ENCODE measurements around the gene GLYR1. TPM values are rescaled to one million over a fixed set of nuclear protein-coding genes. Genes with fewer than 3 reads are reported as not detected.
A peak's percentile ranks its signal among the peaks of the same experiment; 100 is the strongest.

The GLYR1 gene
- total and polyA plus RNA-seq, 9 of the 15 experiments (the other 6 are each of a cell fraction or from before 2014, with no cell fraction given), result 6.7 to 99.2 (median 60.2) TPM

DNA sequence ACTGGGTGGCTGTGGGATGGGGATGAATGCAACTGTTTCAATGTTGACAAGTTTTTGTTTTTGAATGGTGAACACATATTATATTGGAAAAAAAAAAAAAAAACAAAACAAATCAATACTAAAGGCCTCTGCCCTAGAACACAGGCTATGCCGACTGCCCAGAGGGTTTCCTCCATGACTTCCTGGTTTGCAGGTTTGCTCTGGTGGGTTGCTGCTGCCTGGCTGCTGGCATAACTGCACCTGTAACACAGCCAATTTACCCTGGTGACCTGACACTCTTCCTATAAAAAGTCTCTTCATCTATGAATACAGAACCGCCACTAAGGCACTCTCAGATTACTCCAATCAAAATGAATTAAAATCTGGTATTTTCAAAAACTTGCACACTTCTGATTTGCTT, 10.4 kb downstream of the GLYR1 start:
- intact Hi-C loops (cut with micrococcal nuclease), result no loop called here

DNA sequence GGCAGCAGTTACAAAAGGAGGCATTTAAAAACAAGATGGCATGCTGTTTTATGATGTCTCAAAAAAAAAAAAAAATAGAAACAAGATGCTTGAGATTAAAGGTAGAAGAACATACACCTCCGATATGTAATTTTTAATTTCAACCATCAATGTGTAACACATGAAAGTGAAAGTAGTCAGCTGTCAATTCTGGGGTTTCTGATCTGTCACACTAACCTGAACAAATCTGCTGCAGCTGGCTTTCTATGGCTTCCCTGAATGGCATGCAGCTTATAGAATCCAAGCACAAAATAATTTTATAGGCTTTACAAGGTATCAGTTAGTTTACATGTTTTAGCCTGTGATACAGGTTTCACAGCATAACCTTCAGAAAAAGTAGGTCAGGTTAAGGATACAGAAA, 13.5 kb downstream of the GLYR1 start:
- POLR2A ChIA-PET, result interaction anchor here (0.7 to 2.8 kb wide), 5 partner anchors 9 to 95 kb away, joined by 3 to 11 read pairs (median 4); no protein-coding TSS in a partner anchor
- in situ Hi-C loops (cut with MboI), result no loop called here
- peaks cover 27% of the 10 kb centered on the region for H3K79me2 ChIP-seq (ENCODE audit: control insufficient read depth, insufficient read depth, low read length)
- peaks cover 90% of the 10 kb centered on the region for H3K36me3 ChIP-seq (ENCODE audit: control insufficient read depth, insufficient read depth, low read length)
- no peak for DNase-seq (ENCODE audit: extremely low read depth in 1 of 4, low spot score in 3 of 4)
- no peak overlapping the region for H3K4me2 ChIP-seq (ENCODE audit: insufficient read depth, low read length)
- CTCF ChIA-PET (ENCODE audit: low intra/inter-chr PET ratio), result no interaction called here
- H3K9me3 ChIP-seq (replicated peaks; ENCODE audit: control insufficient read depth, insufficient read depth, low read depth, low read length), result no peaks in the 10 kb centered on the region
- no TSS peak for BruUV-seq (replicated peaks)
- WGBS (ENCODE audit: insufficient coverage, low coverage, missing lambda C conversion rate), result 100% methylated on average over 1 of the region's 1 CpG
- no peak for ATAC-seq
- no peak overlapping the region for H2AFZ ChIP-seq (ENCODE audit: low read depth, low read length)
- intact Hi-C loops (cut with micrococcal nuclease), result no loop called here
- peaks cover 8% of the 10 kb centered on the region for H4K20me1 ChIP-seq (replicated peaks; ENCODE audit: control insufficient read depth, insufficient read depth, low read length)
- H3K9me1 ChIP-seq (ENCODE audit: control insufficient read depth, insufficient read depth, low read length), result no peaks in the 10 kb centered on the region
- no peak overlapping the region for H3K9ac ChIP-seq (ENCODE audit: insufficient read depth in 1 of 2, low read depth in 2 of 2, low read length in 2 of 2)
- H3K4me3 ChIP-seq, result no peak overlapping the region
- H3K4me1 ChIP-seq (replicated peaks in 1 of 2; ENCODE audit: control insufficient read depth in 2 of 2, insufficient read depth in 2 of 2, low read length in 2 of 2), result peaks cover 7 to 11% of the 10 kb centered on the region in 2 experiments; a peak in 4 of 5 replicates
- H3K27ac ChIP-seq (ENCODE audit: extremely low read depth, low read depth, low read length), result 0 out of 3 replicates have a peak overlapping the region, but pooled peaks have one; percentile 2
- TF ChIP-seq HDAC6 (IDR thresholded peaks at IDR 0.05; ENCODE audit: low read depth, low read length) (no peak), GATAD2A (IDR thresholded peaks at IDR 0.05) (no peak), NCOA1 (IDR thresholded peaks at IDR 0.05; ENCODE audit: low read depth) (no peak), L3MBTL2 (IDR thresholded peaks at IDR 0.05) (no peak), ZNF316 (IDR thresholded peaks at IDR 0.05) (no peak), ELF1 (tag; IDR thresholded peaks at IDR 0.05) (no peak), ZFP36 (IDR thresholded peaks at IDR 0.05; ENCODE audit: low read depth, low read length, partially characterized antibody) (no peak), ZNF561 (CRISPR knock-in tag; conservative IDR thresholded peaks at IDR 0.05) (no peak), MTA2 (IDR thresholded peaks at IDR 0.05; ENCODE audit: low read depth) (no peak), YBX1 (IDR thresholded peaks at IDR 0.05) (no peak), KLF13 (tag; IDR thresholded peaks at IDR 0.05; ENCODE audit: borderline replicate concordance, low read depth) (no peak), ETV5 (CRISPR knock-in tag; IDR thresholded peaks at IDR 0.05; ENCODE audit: low read depth) (no peak), ZNF507 (tag; conservative IDR thresholded peaks at IDR 0.05) (no peak)
- TF ChIP-seq, protein P1, sequence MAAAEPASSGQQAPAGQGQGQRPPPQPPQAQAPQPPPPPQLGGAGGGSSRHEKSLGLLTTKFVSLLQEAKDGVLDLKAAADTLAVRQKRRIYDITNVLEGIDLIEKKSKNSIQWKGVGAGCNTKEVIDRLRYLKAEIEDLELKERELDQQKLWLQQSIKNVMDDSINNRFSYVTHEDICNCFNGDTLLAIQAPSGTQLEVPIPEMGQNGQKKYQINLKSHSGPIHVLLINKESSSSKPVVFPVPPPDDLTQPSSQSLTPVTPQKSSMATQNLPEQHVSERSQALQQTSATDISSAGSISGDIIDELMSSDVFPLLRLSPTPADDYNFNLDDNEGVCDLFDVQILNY (CRISPR knock-in tag; IDR thresholded peaks at IDR 0.05), result no peak
- FAIRE-seq, result no peak
- H3K27me3 ChIP-seq (ENCODE audit: control insufficient read depth in 2 of 2, insufficient read depth in 2 of 2, low read length in 2 of 2), result no peaks in the 10 kb centered on the region

More for the DNA sequence above, 10.4 kb downstream of the GLYR1 start:
- H2AFZ ChIP-seq (ENCODE audit: low read depth, low read length), result no peak overlapping the region
- ATAC-seq, result no peak
- H3K4me3 ChIP-seq, result no peak overlapping the region
- WGBS (ENCODE audit: insufficient coverage, low coverage, missing lambda C conversion rate), result 87% methylated on average over 2 of the region's 2 CpGs
- ChIA-PET CTCF (ENCODE audit: low intra/inter-chr PET ratio) (no interaction called here), POLR2A (interaction anchor here (0.7 to 1.2 kb wide), 3 partner anchors 10 to 15 kb away, joined by 3 read pairs; no protein-coding TSS in a partner anchor)
- H3K79me2 ChIP-seq (ENCODE audit: control insufficient read depth, insufficient read depth, low read length), result peaks cover 27% of the 10 kb centered on the region
- H3K27me3 ChIP-seq (ENCODE audit: control insufficient read depth in 2 of 2, insufficient read depth in 2 of 2, low read length in 2 of 2), result no peaks in the 10 kb centered on the region
- FAIRE-seq, result no peak
- no peaks in the 10 kb centered on the region for H3K9me3 ChIP-seq (replicated peaks; ENCODE audit: control insufficient read depth, insufficient read depth, low read depth, low read length)
- TF ChIP-seq HMGN3 (IDR thresholded peaks at IDR 0.05; ENCODE audit: borderline replicate concordance, extremely low read depth, insufficient read length, low read depth, low read length) (no peak), ZC3H8 (IDR thresholded peaks at IDR 0.05) (no peak), HDAC2 (IDR thresholded peaks at IDR 0.05) (no peak)
- H3K9me1 ChIP-seq (ENCODE audit: control insufficient read depth, insufficient read depth, low read length), result no peaks in the 10 kb centered on the region
- H3K36me3 ChIP-seq (ENCODE audit: control insufficient read depth, insufficient read depth, low read length), result peaks cover 92% of the 10 kb centered on the region
- H3K27ac ChIP-seq (ENCODE audit: extremely low read depth, low read depth, low read length), result no peak overlapping the region
- H3K4me1 ChIP-seq (replicated peaks in 1 of 2; ENCODE audit: control insufficient read depth in 2 of 2, insufficient read depth in 2 of 2, low read length in 2 of 2), result peaks cover 7 to 11% of the 10 kb centered on the region in 2 experiments; a peak in 4 of 5 replicates
- no peak for DNase-seq (ENCODE audit: extremely low read depth in 1 of 4, low spot score in 3 of 4)
- H3K9ac ChIP-seq (ENCODE audit: insufficient read depth in 1 of 2, low read depth in 2 of 2, low read length in 2 of 2), result no peak overlapping the region
- in situ Hi-C loops (cut with MboI), result no loop called here
- H3K4me2 ChIP-seq (ENCODE audit: insufficient read depth, low read length), result no peak overlapping the region
- BruUV-seq (replicated peaks), result no TSS peak
- H4K20me1 ChIP-seq (replicated peaks; ENCODE audit: control insufficient read depth, insufficient read depth, low read length), result peaks cover 11% of the 10 kb centered on the region

Data from K562 (cell line).